ENCODE measurements around the gene SLF2.

SLF2 gene

DNA sequence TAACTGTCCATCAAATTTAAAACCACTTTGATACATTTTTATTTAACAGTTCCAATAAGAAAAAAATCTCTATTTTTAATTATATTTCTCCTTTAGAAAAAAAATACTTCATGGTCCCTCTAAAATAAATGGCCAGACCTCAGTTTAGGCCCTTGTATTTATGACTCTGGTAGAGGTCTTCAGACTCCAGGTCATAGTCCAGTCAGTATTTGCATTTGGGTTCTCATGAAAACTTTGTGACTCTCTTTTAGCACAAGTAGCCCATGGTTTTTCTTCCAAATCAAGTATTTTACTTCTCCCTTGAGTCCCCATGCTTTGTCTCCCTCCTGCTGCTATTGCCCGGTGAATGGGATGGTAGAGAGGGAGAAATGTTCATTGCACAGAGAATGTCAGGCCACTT is 51.1 kb downstream of the SLF2 start:
- in situ Hi-C loops (cut with MboI; ENCODE audit: low pct_unique_long_range_greater_than_20kb, low sequenced_read_pairs, unreplicated experiment), result no loop called here
- TF ChIP-seq CTCF (IDR thresholded peaks at IDR 0.05; ENCODE audit: extremely low read depth, insufficient read depth, missing control alignments), result no peak
- no peak for DNase-seq (ENCODE audit: low spot score)

DNA sequence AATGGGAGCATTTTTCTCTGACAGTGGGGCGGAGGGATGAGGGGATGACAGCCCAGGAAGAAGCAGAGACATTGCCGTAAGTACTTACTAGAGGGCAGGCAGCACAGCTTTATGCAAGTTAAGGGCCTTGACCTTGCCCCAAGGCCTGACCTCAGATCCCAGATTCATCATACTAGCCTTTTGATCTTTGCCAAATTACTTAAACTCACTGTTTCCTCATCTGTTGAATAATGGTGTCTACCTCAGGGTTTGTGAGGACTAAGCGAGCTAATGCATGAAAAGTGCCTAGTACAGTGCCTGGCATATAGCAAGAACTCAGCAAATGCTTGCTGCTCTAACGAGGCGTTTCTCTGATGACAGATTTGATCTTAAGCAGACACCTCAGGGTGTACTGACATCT is 53.1 kb downstream of the SLF2 start:
- in situ Hi-C loops (cut with MboI; ENCODE audit: low pct_unique_long_range_greater_than_20kb, low sequenced_read_pairs, unreplicated experiment), result no loop called here
- no peak for TF ChIP-seq CTCF (IDR thresholded peaks at IDR 0.05; ENCODE audit: extremely low read depth, insufficient read depth, missing control alignments)
- DNase-seq (ENCODE audit: low spot score), result no peak

DNA sequence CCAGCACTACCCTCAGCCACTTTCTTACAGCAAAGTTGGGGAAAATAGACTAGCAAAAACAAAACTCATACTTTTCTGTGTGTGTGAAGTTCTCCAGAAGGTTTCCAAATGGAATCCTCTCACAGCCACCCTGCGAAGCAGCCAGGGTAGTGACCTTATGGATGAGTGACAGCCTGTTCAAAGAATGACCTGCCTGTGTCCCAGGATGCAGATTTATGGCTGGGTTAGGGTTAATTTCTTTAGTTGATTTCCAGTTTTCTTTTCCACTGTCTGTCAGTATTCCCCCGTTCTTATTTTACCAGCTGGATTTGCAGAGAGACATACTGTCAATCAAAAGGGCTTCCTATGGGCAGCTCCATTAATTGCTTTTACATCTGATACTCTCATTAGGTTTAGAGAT is 54.1 kb downstream of the SLF2 start:
- TF ChIP-seq CTCF (IDR thresholded peaks at IDR 0.05; ENCODE audit: extremely low read depth, insufficient read depth, missing control alignments), result no peak
- in situ Hi-C loops (cut with MboI; ENCODE audit: low pct_unique_long_range_greater_than_20kb, low sequenced_read_pairs, unreplicated experiment), result no loop called here
- DNase-seq (ENCODE audit: low spot score), result no peak

- in situ Hi-C loops (cut with MboI; ENCODE audit: low pct_unique_long_range_greater_than_20kb, low sequenced_read_pairs, unreplicated experiment), result no loop called here
- TF ChIP-seq CTCF (IDR thresholded peaks at IDR 0.05; ENCODE audit: extremely low read depth, insufficient read depth, missing control alignments), result no peak
- DNase-seq (ENCODE audit: low spot score), result no peak
These were observed 54.6 kb downstream of the SLF2 start for GRCh38 chr10:100967332-100967731.

GRCh38 chr10:100968062-100968736 is 55.4 kb downstream of the SLF2 start:
- DNase-seq (ENCODE audit: low spot score), result no peak
- in situ Hi-C loops (cut with MboI; ENCODE audit: low pct_unique_long_range_greater_than_20kb, low sequenced_read_pairs, unreplicated experiment), result no loop called here
- no peak for TF ChIP-seq CTCF (IDR thresholded peaks at IDR 0.05; ENCODE audit: extremely low read depth, insufficient read depth, missing control alignments)

- TF ChIP-seq CTCF (IDR thresholded peaks at IDR 0.05; ENCODE audit: extremely low read depth, insufficient read depth, missing control alignments), result no peak
- in situ Hi-C loops (cut with MboI; ENCODE audit: low pct_unique_long_range_greater_than_20kb, low sequenced_read_pairs, unreplicated experiment), result no loop called here
- DNase-seq (ENCODE audit: low spot score), result no peak
These were observed 56.1 kb downstream of the SLF2 start for GRCh38 chr10:100968863-100969186.
